Measurements from ENCODE around the gene KCNQ4. TPM values are rescaled to one million over a fixed set of nuclear protein-coding genes. Genes with fewer than 3 reads are reported as not detected.

KCNQ4 gene
- total and polyA plus RNA-seq, 2 of the 8 experiments (the other 6 are each of a cell fraction or from before 2014, with no cell fraction given), result 2.2 to 3.9 TPM

DNA sequence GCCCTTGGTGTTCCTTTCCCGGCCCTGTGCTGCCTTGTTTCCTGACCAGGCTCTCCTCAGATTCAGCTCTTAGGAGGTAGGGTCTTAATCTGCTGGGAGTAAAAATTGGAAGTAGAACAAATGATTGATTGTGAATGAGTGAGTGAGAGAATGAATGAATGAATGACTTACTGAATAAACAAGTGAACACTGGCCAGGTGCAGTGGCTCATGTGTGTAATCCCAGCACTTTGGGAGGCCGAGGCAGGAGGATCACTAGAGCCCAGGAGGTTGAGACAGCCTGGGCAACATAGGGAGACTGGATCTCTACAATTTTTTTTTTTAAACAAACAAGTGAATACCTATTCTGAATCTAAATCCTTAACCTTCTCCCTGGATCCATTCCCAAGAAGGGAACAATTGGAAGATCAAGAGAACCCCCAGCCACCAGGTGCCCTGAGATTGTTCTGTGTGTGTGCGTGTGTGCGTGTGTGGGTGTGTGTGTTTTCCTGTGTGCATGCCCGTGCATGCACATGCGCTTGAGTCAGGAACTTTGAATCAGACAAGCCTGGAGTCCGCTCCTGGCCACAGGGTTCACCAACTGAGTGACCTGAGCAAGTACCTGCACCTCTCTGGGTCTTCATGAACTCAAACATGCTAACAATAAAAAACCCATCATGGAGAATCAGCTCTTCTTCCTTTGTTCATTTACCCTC is 102.9 kb downstream of the KCNQ4 start:
- peak overlapping the region; percentile 72; the same call in 1 of the 2 replicates for H2BK20ac ChIP-seq (ENCODE audit: low read length)
- no peak overlapping the region for H3K4me2 ChIP-seq (ENCODE audit: insufficient read depth in 1 of 2, low read depth in 2 of 2, low read length in 2 of 2)
- H3K79me2 ChIP-seq (ENCODE audit: control insufficient read depth in 1 of 2, insufficient read depth in 2 of 2, low read length in 2 of 2), result no peaks in the 10 kb centered on the region
- no peak overlapping the region for H4K91ac ChIP-seq (replicated peaks; ENCODE audit: insufficient read length, low read length)
- no peak overlapping the region for H3K18ac ChIP-seq (ENCODE audit: extremely low read depth, low read length)
- no peaks in the 10 kb centered on the region for H3K4me1 ChIP-seq (replicated peaks in 1 of 4; ENCODE audit: control insufficient read depth in 3 of 4, insufficient read depth in 4 of 4, low read length in 3 of 4)
- H3K9me3 ChIP-seq (ENCODE audit: insufficient read depth in 2 of 2, low read depth in 1 of 2, low read length in 1 of 2), result no peaks in the 10 kb centered on the region
- no peaks in the 10 kb centered on the region for H4K20me1 ChIP-seq (replicated peaks in 1 of 2; ENCODE audit: control insufficient read depth in 1 of 2, insufficient read depth in 2 of 2, low read length in 2 of 2)
- peaks cover 0 to 16% (median 5%) of the 10 kb centered on the region in 4 experiments; a peak in 5 of 7 replicates for H3K27me3 ChIP-seq (replicated peaks in 1 of 4; ENCODE audit: control insufficient read depth in 3 of 4, extremely low read depth in 1 of 4, insufficient read depth in 3 of 4, low read length in 3 of 4)
- no peak for FAIRE-seq
- no peak overlapping the region for H3K14ac ChIP-seq (ENCODE audit: insufficient read length)
- TF ChIP-seq PHF8 (conservative IDR thresholded peaks at IDR 0.05; ENCODE audit: low read depth, low read length) (no peak), TAF1 (IDR thresholded peaks at IDR 0.05; ENCODE audit: low read depth, low read length) (no peak)
- H3K23me2 ChIP-seq (ENCODE audit: low read depth, low read length), result peaks cover 6% of the 10 kb centered on the region; the same call in 1 of the 2 replicates
- H3K9ac ChIP-seq (replicated peaks in 1 of 4; ENCODE audit: extremely low read depth in 1 of 4, low read depth in 3 of 4, low read length in 3 of 4), result no peak overlapping the region
- H2AK5ac ChIP-seq (ENCODE audit: low read depth, low read length), result no peak overlapping the region
- H2BK5ac ChIP-seq (ENCODE audit: low read depth, low read length), result no peak overlapping the region
- peak overlapping the region; percentile 84; the same call in 1 of the 2 replicates for H2AFZ ChIP-seq (ENCODE audit: low read length)
- H2BK12ac ChIP-seq (ENCODE audit: low read depth, low read length), result peak overlapping the region; percentile 39; the same call in 1 of the 2 replicates
- no peak overlapping the region for H4K5ac ChIP-seq (ENCODE audit: insufficient read length, low read depth, low read length)
- 85% methylated on average over 7 of the region's 7 CpGs; no CpG with 5 or more reads in 1 of the 2 experiments for WGBS, 2 experiments (ENCODE audit: extremely low coverage in 1 of 2, insufficient coverage in 1 of 2, insufficient read length in 1 of 2, insufficient replicate concordance in 2 of 2, low coverage in 1 of 2, low lambda C conversion rate in 2 of 2, missing lambda C conversion rate in 1 of 2)
- no peaks in the 10 kb centered on the region for H3K36me3 ChIP-seq (ENCODE audit: control insufficient read depth in 2 of 4, insufficient read depth in 4 of 4, low read length in 3 of 4)
- POLR2A ChIA-PET (ENCODE audit: partially characterized antibody), result no interaction called here
- no peak overlapping the region for H3K4me3 ChIP-seq (ENCODE audit: extremely low read depth in 1 of 4, insufficient read depth in 2 of 4, low read depth in 3 of 4, low read length in 4 of 4)
- no peak overlapping the region for H4K8ac ChIP-seq (ENCODE audit: extremely low read depth, insufficient read depth, low read length)
- CTCF ChIA-PET (ENCODE audit: partially characterized antibody), result interaction anchor here (0.9 to 1.2 kb wide), 3 partner anchors 22 to 62 kb away, joined by 3 read pairs; no protein-coding TSS in a partner anchor
- no peak for DNase-seq (ENCODE audit: low read depth in 1 of 2, low spot score in 2 of 2)
- no peak overlapping the region for H3K27ac ChIP-seq (ENCODE audit: low read depth, low read length)
- H3K4ac ChIP-seq (replicated peaks; ENCODE audit: insufficient read length, low read depth, low read length), result no peak overlapping the region
- H2BK120ac ChIP-seq (replicated peaks; ENCODE audit: low read depth, low read length), result no peak overlapping the region
- no peak overlapping the region for H3K56ac ChIP-seq (replicated peaks; ENCODE audit: insufficient read length, low read depth, low read length)
- no peaks in the 10 kb centered on the region for H3K79me1 ChIP-seq (ENCODE audit: low read depth, low read length)
- H3K23ac ChIP-seq (ENCODE audit: insufficient read length), result no peak overlapping the region
- peak overlapping the region; percentile 72; the same call in 1 of the 2 replicates for H2BK15ac ChIP-seq (ENCODE audit: low read length)
